DOHH2 (cell line): Measurements from ENCODE around the gene PATL1.

Experiments
- H3F3A ChIP-seq: fragments of 200-600 bp; sonication (generic), shearing (Covaris generic); 2 replicates; pipeline ENCODE4 v1.6.0; 2016; ENCODE audit warnings: antibody characterized with exemption, mild to moderate bottlenecking; ENCODE audit not compliant: control insufficient read depth, insufficient read depth
- H3K27ac ChIP-seq: fragments of 200-600 bp; sonication (generic); 2 replicates; pipeline ENCODE4 v1.5.1; 2014; ENCODE audit warnings: low read depth, mild to moderate bottlenecking, low read length, moderate library complexity
- H3K27me3 ChIP-seq: fragments of 200-600 bp; sonication (generic); 2 replicates; pipeline ENCODE4 v1.6.1; 2014; ENCODE audit warnings: mild to moderate bottlenecking, low read length, mixed read lengths; ENCODE audit not compliant: control insufficient read depth
- H3K36me3 ChIP-seq: fragments of 200-600 bp; sonication (generic); 2 replicates; pipeline ENCODE4 v1.6.1; 2014; ENCODE audit warnings: mild to moderate bottlenecking, low read length, moderate library complexity, mixed read lengths; ENCODE audit not compliant: control insufficient read depth
- H3K4me1 ChIP-seq: fragments of 200-600 bp; sonication (generic); 2 replicates; pipeline ENCODE4 v1.6.1; 2014; ENCODE audit warnings: mild to moderate bottlenecking, low read length, mixed read lengths; ENCODE audit not compliant: control insufficient read depth
- H3K4me2 ChIP-seq: fragments of 200-600 bp; sonication (generic); 2 replicates; pipeline ENCODE4 v1.6.0; 2014; ENCODE audit warnings: mild to moderate bottlenecking, low read length, moderate library complexity
- H3K4me3 ChIP-seq: fragments of 200-600 bp; sonication (generic); 2 replicates; pipeline ENCODE4 v1.5.1; 2014; ENCODE audit warnings: mild to moderate bottlenecking, low read length, mixed read lengths
- H3K79me2 ChIP-seq: fragments of 200-600 bp; sonication (generic); 2 replicates; pipeline ENCODE4 v1.6.1; 2014; ENCODE audit warnings: mild to moderate bottlenecking, low read length, mixed read lengths; ENCODE audit not compliant: control insufficient read depth
- H3K9me2 ChIP-seq: fragments of 200-600 bp; sonication (generic); replicated peaks from 2 replicates; pipeline ENCODE4 v1.6.1; 2014; ENCODE audit warnings: mild to moderate bottlenecking, low read length, mixed read lengths; ENCODE audit not compliant: control insufficient read depth
- H3K9me3 ChIP-seq: fragments of 200-600 bp; sonication (generic); 2 replicates; pipeline ENCODE4 v1.6.1; 2014; ENCODE audit warnings: antibody characterized with exemption, low read length, mixed read lengths; ENCODE audit not compliant: control insufficient read depth, insufficient read depth
- H4K20me1 ChIP-seq: fragments of 200-600 bp; sonication (generic); 2 replicates; pipeline ENCODE4 v1.6.0; 2014; ENCODE audit warnings: low read depth, mild to moderate bottlenecking, antibody characterized with exemption, low read length, moderate library complexity; ENCODE audit not compliant: control insufficient read depth, insufficient read depth
- EZH2phosphoT487 ChIP-seq: fragments of 200-600 bp; sonication (generic); IDR thresholded peaks from 2 replicates; pipeline ENCODE4 v1.6.1; 2017; ENCODE audit warnings: borderline replicate concordance, mild to moderate bottlenecking, antibody characterized with exemption, low read length, moderate library complexity, mixed read lengths
- TF ChIP-seq, protein P1 (sequence below): fragments of 200-600 bp; sonication (generic); IDR thresholded peaks from one replicate; pipeline ENCODE4 v1.5.1; 2014; ENCODE audit warnings: antibody characterized with exemption, mild to moderate bottlenecking, low read depth, low read length; ENCODE audit not compliant: poor library complexity, severe bottlenecking

PATL1 gene

DNA sequence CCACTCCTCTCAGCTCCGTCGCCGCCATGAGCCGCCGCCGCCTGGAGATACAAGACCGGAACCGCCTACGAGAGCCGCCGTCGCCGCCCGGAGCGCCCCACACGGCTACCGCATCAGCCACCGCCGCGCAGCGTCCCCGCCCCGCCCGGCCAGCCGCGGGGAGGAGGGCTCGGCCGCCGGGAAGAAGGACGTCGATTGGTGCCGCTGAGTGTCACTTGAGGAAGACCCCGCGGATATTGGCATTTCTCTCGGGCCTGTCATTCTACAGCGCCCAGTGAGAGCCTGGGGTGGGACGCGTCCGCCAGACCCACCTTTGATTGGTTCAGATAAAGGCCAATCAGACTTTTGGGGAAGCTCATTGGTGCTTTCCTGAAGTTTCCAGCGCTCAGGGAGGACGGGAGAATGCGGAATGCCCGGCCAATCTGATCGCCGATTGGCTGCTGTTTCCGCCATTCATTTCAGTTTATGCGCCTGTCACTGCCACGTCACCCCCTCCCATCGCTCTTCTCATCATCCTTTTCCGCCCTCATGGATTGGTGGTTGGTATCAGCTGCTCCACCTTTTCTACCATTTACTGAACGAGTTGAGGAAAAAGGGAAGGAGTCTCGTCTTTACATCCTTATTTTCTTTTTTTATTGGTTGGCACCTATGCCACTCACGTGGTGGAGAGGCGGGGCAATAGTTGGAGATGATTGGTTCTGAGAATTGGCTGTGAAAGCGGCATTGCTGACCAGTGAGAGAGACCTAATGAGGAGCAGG, 53.0 kb downstream of the PATL1 start, which contains the start of gene OSBP:
Gene OSBP, minus strand, starts transcription at position 138 of the 759 bp plus-strand sequence. Its CDS starts 110 bp downstream, at position 28.
- Histone ChIP-seq H3K4me3 (peak within 1 kb of the TSS; percentile 85), H3K9me3 (no peaks in the 10 kb centered on the region), H3K4me2 (peak within 1 kb of the TSS; percentile 91), H3K9me2 (no peaks in the 10 kb centered on the region), H3K79me2 (peaks cover 43% of the 10 kb centered on the region), H3K4me1 (peaks cover 40% of the 10 kb centered on the region), H4K20me1 (peaks cover 22% of the 10 kb centered on the region), H3K27ac (peak within 1 kb of the TSS; percentile 43), H3K36me3 (peaks cover 33% of the 10 kb centered on the region), H3K27me3 (no peaks in the 10 kb centered on the region), H3F3A (no peaks in the 10 kb centered on the region)
- TF ChIP-seq, protein P1, sequence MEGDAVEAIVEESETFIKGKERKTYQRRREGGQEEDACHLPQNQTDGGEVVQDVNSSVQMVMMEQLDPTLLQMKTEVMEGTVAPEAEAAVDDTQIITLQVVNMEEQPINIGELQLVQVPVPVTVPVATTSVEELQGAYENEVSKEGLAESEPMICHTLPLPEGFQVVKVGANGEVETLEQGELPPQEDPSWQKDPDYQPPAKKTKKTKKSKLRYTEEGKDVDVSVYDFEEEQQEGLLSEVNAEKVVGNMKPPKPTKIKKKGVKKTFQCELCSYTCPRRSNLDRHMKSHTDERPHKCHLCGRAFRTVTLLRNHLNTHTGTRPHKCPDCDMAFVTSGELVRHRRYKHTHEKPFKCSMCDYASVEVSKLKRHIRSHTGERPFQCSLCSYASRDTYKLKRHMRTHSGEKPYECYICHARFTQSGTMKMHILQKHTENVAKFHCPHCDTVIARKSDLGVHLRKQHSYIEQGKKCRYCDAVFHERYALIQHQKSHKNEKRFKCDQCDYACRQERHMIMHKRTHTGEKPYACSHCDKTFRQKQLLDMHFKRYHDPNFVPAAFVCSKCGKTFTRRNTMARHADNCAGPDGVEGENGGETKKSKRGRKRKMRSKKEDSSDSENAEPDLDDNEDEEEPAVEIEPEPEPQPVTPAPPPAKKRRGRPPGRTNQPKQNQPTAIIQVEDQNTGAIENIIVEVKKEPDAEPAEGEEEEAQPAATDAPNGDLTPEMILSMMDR = no peak
- TF ChIP-seq EZH2phosphoT487 = no peak

- no peaks in the 10 kb centered on the region for H3K9me2 ChIP-seq
- H3K4me2 ChIP-seq = peak overlapping the region; percentile 91
- H3K4me3 ChIP-seq = peak overlapping the region; percentile 85
- H3K4me1 ChIP-seq = peaks cover 40% of the 10 kb centered on the region
- peaks cover 39% of the 10 kb centered on the region for H3K36me3 ChIP-seq
- H3K27ac ChIP-seq = peak overlapping the region; percentile 27; the same call in 1 of the 2 replicates
- no peak for TF ChIP-seq EZH2phosphoT487
- TF ChIP-seq, protein P1 = no peak
- no peaks in the 10 kb centered on the region for H3F3A ChIP-seq
- peaks cover 22% of the 10 kb centered on the region for H4K20me1 ChIP-seq
- no peaks in the 10 kb centered on the region for H3K9me3 ChIP-seq
- H3K79me2 ChIP-seq = peaks cover 49% of the 10 kb centered on the region
- no peaks in the 10 kb centered on the region for H3K27me3 ChIP-seq
These were observed 53.7 kb downstream of the PATL1 start for GRCh38 chr11:59615120-59615636.

GRCh38 chr11:59614277-59615119, 54.3 kb downstream of the PATL1 start:
- H3K4me2 ChIP-seq = peak overlapping the region; percentile 91

More at GRCh38 chr11:59614277-59615119, 54.3 kb downstream of the PATL1 start:
- Histone ChIP-seq H3K27ac (no peak overlapping the region), H3F3A (no peaks in the 10 kb centered on the region), H3K4me1 (peaks cover 40% of the 10 kb centered on the region), H4K20me1 (peaks cover 22% of the 10 kb centered on the region), H3K9me3 (no peaks in the 10 kb centered on the region), H3K4me3 (peak overlapping the region; percentile 85), H3K79me2 (peaks cover 51% of the 10 kb centered on the region), H3K9me2 (no peaks in the 10 kb centered on the region), H3K36me3 (peaks cover 46% of the 10 kb centered on the region), H3K27me3 (no peaks in the 10 kb centered on the region)
- TF ChIP-seq EZH2phosphoT487 = no peak
- TF ChIP-seq, protein P1 = no peak
